ENCODE measurements around the gene CEBPG. TPM values are rescaled to one million over a fixed set of nuclear protein-coding genes. Genes with fewer than 3 reads are reported as not detected.

Gene CEBPG
- total and polyA plus RNA-seq, 3 experiments from 2014 or later: 12.3 to 27.9 (median 27.8) TPM

GRCh38 chr19:33346665-33347064 lies 26.8 kb upstream of the CEBPG start:
- Histone ChIP-seq H3K4me3 (ENCODE audit: low read length) (no peak overlapping the region), H3K27ac (ENCODE audit: low read depth, low read length) (no peak overlapping the region), H3K9me3 (ENCODE audit: low read length) (no peaks in the 10 kb centered on the region), H3K4me1 (ENCODE audit: insufficient read depth, low read length) (no peaks in the 10 kb centered on the region), H3K27me3 (ENCODE audit: insufficient read depth, low read length, poor library complexity, severe bottlenecking) (peaks cover 16% of the 10 kb centered on the region), H3K36me3 (ENCODE audit: insufficient read depth, low read length) (no peaks in the 10 kb centered on the region)
- H3K27me3 Mint-ChIP-seq: peaks cover 17 to 73% of the 10 kb centered on the region in 2 donors
- DNase-seq: no peak
- no peaks in the 10 kb centered on the region for H3K36me3 Mint-ChIP-seq
- H3K4me3 Mint-ChIP-seq: no peak overlapping the region
- POLR2A ChIA-PET: no interaction called here
- H3K4me1 Mint-ChIP-seq: no peaks in the 10 kb centered on the region
- peaks cover 0 to 6% (median 0%) of the 10 kb centered on the region in 5 donors for H3K9me3 Mint-ChIP-seq
- CTCF ChIA-PET: no interaction called here
- H3K27ac Mint-ChIP-seq: no peak overlapping the region

GRCh38 chr19:33347300-33347699 lies 26.2 kb upstream of the CEBPG start:
- CTCF ChIA-PET: no interaction called here

GRCh38 chr19:33348301-33349010 lies 25.1 kb upstream of the CEBPG start:
- no peaks in the 10 kb centered on the region for H3K36me3 ChIP-seq (ENCODE audit: insufficient read depth, low read length)
- Mint-ChIP-seq H3K27ac (no peak overlapping the region), H3K27me3 (peaks cover 19 to 55% of the 10 kb centered on the region in 2 donors), H3K9me3 (peaks cover 0 to 6% (median 0%) of the 10 kb centered on the region in 5 donors), H3K4me3 (no peak overlapping the region), H3K36me3 (no peaks in the 10 kb centered on the region), H3K4me1 (no peaks in the 10 kb centered on the region)
- H3K9me3 ChIP-seq (ENCODE audit: low read length): no peaks in the 10 kb centered on the region
- H3K27ac ChIP-seq (ENCODE audit: low read depth, low read length): no peak overlapping the region
- no peaks in the 10 kb centered on the region for H3K4me1 ChIP-seq (ENCODE audit: insufficient read depth, low read length)
- ChIA-PET POLR2A (no interaction called here), CTCF (no interaction called here)
- H3K4me3 ChIP-seq (ENCODE audit: low read length): no peak overlapping the region
- peaks cover 16% of the 10 kb centered on the region for H3K27me3 ChIP-seq (ENCODE audit: insufficient read depth, low read length, poor library complexity, severe bottlenecking)
- no peak for DNase-seq

More at GRCh38 chr19:33347300-33347699, 26.2 kb upstream of the CEBPG start:
- Mint-ChIP-seq H3K4me3 (no peak overlapping the region), H3K36me3 (no peaks in the 10 kb centered on the region), H3K9me3 (peaks cover 0 to 6% (median 0%) of the 10 kb centered on the region in 5 donors), H3K4me1 (no peaks in the 10 kb centered on the region), H3K27me3 (peaks cover 17 to 66% of the 10 kb centered on the region in 2 donors), H3K27ac (no peak overlapping the region)
- POLR2A ChIA-PET: no interaction called here
- peaks cover 16% of the 10 kb centered on the region for H3K27me3 ChIP-seq (ENCODE audit: insufficient read depth, low read length, poor library complexity, severe bottlenecking)
- no peaks in the 10 kb centered on the region for H3K36me3 ChIP-seq (ENCODE audit: insufficient read depth, low read length)
- H3K4me3 ChIP-seq (ENCODE audit: low read length): no peak overlapping the region
- no peaks in the 10 kb centered on the region for H3K4me1 ChIP-seq (ENCODE audit: insufficient read depth, low read length)
- DNase-seq: no peak
- H3K9me3 ChIP-seq (ENCODE audit: low read length): no peaks in the 10 kb centered on the region
- H3K27ac ChIP-seq (ENCODE audit: low read depth, low read length): no peak overlapping the region

GRCh38 chr19:33349319-33350289 lies 23.9 kb upstream of the CEBPG start:
- no peak overlapping the region for H3K27ac ChIP-seq (ENCODE audit: low read depth, low read length)
- peaks cover 16% of the 10 kb centered on the region for H3K27me3 ChIP-seq (ENCODE audit: insufficient read depth, low read length, poor library complexity, severe bottlenecking)
- DNase-seq: no peak
- Mint-ChIP-seq H3K36me3 (no peaks in the 10 kb centered on the region), H3K9me3 (peaks cover 0 to 6% (median 0%) of the 10 kb centered on the region in 5 donors), H3K4me1 (no peaks in the 10 kb centered on the region), H3K4me3 (no peak overlapping the region), H3K27me3 (peaks cover 15 to 47% of the 10 kb centered on the region in 2 donors), H3K27ac (no peak overlapping the region)
- ChIA-PET POLR2A (no interaction called here), CTCF (no interaction called here)
- no peaks in the 10 kb centered on the region for H3K9me3 ChIP-seq (ENCODE audit: low read length)
- no peak overlapping the region for H3K4me3 ChIP-seq (ENCODE audit: low read length)
- H3K4me1 ChIP-seq (ENCODE audit: insufficient read depth, low read length): no peaks in the 10 kb centered on the region
- H3K36me3 ChIP-seq (ENCODE audit: insufficient read depth, low read length): no peaks in the 10 kb centered on the region

- Mint-ChIP-seq H3K4me1 (no peaks in the 10 kb centered on the region), H3K27me3 (peaks cover 11 to 41% of the 10 kb centered on the region in 2 donors), H3K27ac (peak overlapping the region in 1 of 8 donors; percentile 55), H3K4me3 (no peak overlapping the region), H3K9me3 (peaks cover 0 to 6% (median 4%) of the 10 kb centered on the region in 5 donors), H3K36me3 (no peaks in the 10 kb centered on the region)
- ChIA-PET POLR2A (no interaction called here), CTCF (no interaction called here)
- Histone ChIP-seq H3K36me3 (ENCODE audit: insufficient read depth, low read length) (no peaks in the 10 kb centered on the region), H3K27ac (ENCODE audit: low read depth, low read length) (no peak overlapping the region), H3K4me1 (ENCODE audit: insufficient read depth, low read length) (no peaks in the 10 kb centered on the region), H3K9me3 (ENCODE audit: low read length) (no peaks in the 10 kb centered on the region), H3K27me3 (ENCODE audit: insufficient read depth, low read length, poor library complexity, severe bottlenecking) (peaks cover 16% of the 10 kb centered on the region), H3K4me3 (ENCODE audit: low read length) (no peak overlapping the region)
- DNase-seq: no peak
Measured at GRCh38 chr19:33350538-33351309, 22.8 kb upstream of the CEBPG start.

- Mint-ChIP-seq H3K9me3 (peaks cover 4 to 11% (median 6%) of the 10 kb centered on the region in 5 donors), H3K4me1 (no peaks in the 10 kb centered on the region), H3K27me3 (peaks cover 9 to 29% of the 10 kb centered on the region in 2 donors)
Measured at GRCh38 chr19:33355535-33355934, 18.0 kb upstream of the CEBPG start.

GRCh38 chr19:33357556-33357955 lies 16.0 kb upstream of the CEBPG start:
- H3K27me3 ChIP-seq (ENCODE audit: insufficient read depth, low read length, poor library complexity, severe bottlenecking): no peaks in the 10 kb centered on the region
- H3K4me1 ChIP-seq (ENCODE audit: insufficient read depth, low read length): no peaks in the 10 kb centered on the region
- Mint-ChIP-seq H3K27ac (no peak overlapping the region), H3K4me1 (no peaks in the 10 kb centered on the region), H3K4me3 (no peak overlapping the region), H3K27me3 (peaks cover 15 to 39% of the 10 kb centered on the region in 2 donors), H3K36me3 (no peaks in the 10 kb centered on the region), H3K9me3 (peaks cover 2 to 11% (median 6%) of the 10 kb centered on the region in 5 donors)
- no peak overlapping the region for H3K27ac ChIP-seq (ENCODE audit: low read depth, low read length)
- no peak for DNase-seq
- no peaks in the 10 kb centered on the region for H3K36me3 ChIP-seq (ENCODE audit: insufficient read depth, low read length)
- ChIA-PET CTCF (no interaction called here), POLR2A (no interaction called here)
- H3K4me3 ChIP-seq (ENCODE audit: low read length): no peak overlapping the region
- no peaks in the 10 kb centered on the region for H3K9me3 ChIP-seq (ENCODE audit: low read length)

More at GRCh38 chr19:33355535-33355934, 18.0 kb upstream of the CEBPG start:
- DNase-seq: no peak
- H3K27me3 ChIP-seq (ENCODE audit: insufficient read depth, low read length, poor library complexity, severe bottlenecking): no peaks in the 10 kb centered on the region
- ChIA-PET POLR2A (no interaction called here), CTCF (no interaction called here)
- no peaks in the 10 kb centered on the region for H3K4me1 ChIP-seq (ENCODE audit: insufficient read depth, low read length)
- H3K9me3 ChIP-seq (ENCODE audit: low read length): no peaks in the 10 kb centered on the region
- H3K27ac ChIP-seq (ENCODE audit: low read depth, low read length): no peak overlapping the region
- no peak overlapping the region for H3K4me3 ChIP-seq (ENCODE audit: low read length)
- Mint-ChIP-seq H3K36me3 (no peaks in the 10 kb centered on the region), H3K27ac (peak overlapping the region in 1 of 8 donors; percentile 6), H3K4me3 (no peak overlapping the region)
- H3K36me3 ChIP-seq (ENCODE audit: insufficient read depth, low read length): no peaks in the 10 kb centered on the region

Data from CD8-positive, alpha-beta memory T cell (primary cell).